Activated CD4-positive, CD25-positive, alpha-beta regulatory T cell treated with anti-CD3 and anti-CD28 coated beads, Interleukin-2, amount 50 U/mL, for 72 hours (primary cell): Measurements from ENCODE around the gene ATP2C2.

Source experiments
- DNase-seq: peaks from one replicate; pipeline ENCODE4 v3.0.0; 2021

ATP2C2 gene

DNA sequence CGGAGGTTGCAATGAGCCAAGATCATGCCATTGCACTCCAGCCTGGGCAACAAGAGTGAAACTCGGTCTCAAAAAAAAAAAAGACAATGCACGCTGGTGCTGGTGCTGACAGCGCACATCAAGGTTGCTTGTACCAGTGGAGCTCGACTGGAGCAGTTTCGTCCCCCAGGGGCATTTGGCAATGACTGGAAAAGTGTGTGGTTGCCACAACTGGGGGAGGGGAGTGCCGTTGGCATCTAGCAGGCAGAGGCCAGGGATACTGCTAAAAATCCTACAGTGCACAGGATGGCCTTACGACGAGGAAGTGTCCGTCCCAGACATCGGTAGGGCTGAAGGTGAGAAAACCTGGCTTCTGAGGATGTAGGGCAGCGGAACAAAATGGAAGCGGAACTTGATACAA lies 133.7 kb downstream of the ATP2C2 start:
- no peak for DNase-seq

DNA sequence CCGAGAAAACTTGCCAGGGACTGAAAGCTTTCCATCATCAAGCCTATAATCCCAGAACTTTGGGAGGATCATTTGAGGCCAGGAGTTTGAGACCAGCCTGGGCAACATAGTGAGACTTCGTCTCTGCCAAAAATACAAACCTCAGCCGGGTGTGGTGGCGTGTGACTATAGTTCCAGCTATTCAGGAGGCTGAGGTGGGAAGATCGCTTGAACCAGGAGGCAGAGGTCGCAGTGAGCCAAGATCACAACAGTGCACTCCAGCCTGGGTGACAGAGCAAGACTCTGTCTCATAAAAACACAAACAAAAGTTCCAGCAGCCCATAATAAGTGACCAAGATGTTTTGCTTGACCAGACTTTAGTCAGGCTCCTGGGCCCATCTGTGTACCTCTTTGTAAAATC lies 134.2 kb downstream of the ATP2C2 start:
- DNase-seq = no peak

DNA sequence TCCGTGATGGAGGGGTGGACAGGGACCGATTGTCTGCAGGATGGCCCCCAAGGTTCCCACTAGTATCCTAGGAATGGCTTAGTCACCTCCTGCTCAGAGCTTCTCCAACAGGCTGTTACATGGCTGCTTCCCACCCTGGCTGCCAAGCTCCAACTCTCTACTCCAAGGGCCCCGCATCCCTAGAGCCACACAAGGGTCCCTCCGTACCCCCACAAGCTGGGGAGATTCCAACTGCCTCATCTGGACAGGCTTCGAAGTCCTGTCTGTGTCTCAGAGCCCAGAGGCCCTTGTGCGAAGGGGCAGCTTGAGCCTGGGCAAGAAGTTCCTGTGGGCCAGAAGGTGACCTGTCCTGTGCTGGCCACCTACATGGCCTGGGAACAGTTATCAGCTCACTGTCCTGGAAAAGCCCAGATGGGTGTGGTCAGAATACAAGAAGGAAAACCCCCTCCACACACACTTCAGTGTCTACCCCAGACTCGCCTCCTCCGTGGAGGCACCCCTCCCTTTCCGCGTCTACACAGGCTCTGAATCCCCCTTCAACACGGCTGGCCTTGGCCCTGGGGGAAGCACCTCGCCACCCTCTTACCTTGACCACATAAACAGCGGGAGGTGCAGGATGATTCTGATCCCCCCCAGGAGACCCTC lies 135.5 kb downstream of the ATP2C2 start:
- DNase-seq = no peak

DNA sequence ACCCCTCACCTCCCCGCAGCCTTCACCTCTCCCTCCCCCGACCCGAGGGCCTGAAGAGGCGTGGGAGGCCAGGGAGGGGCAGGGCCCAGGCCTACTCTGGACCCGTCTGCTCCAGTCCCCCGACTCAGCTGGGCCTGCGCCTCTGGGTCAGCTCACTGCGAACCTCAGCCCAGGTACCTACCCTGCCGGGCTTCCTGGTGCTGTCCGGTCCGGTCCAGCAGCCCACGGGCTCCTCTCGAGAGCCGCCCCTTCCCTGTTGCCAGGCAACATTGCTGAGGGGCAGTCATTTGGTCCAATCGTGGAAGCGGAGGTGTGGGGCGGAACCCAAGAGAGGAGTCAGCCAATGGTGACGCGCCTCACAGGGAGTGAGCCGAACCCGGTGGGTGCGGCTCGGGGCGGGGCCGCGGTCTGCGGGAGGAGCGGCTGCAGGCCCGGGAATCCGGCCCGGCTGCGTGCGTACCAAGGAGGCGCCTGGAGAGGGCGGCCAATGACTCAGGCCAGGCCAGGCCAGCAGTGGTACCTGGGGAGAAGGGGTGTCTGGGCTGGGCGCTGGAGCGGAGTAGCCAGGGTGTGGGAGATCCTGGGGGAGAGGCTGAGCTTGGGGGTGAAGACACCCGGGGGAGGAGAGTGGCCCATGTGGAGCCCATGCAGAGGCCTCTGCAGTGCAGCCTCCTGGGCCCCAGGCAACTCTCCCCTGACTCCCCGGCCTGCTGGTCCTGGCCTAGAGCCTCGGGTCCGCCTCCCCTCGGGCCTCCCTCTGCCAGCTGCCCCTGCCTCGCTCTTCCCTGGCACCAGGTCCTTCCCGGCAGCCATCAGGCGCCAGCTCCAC lies 136.3 kb downstream of the ATP2C2 start, which contains the start of gene MEAK7:
Gene MEAK7 (minus strand): TSS at position 240 of the 829 bp plus-strand sequence. CDS start 6,573 bp downstream, outside the sequence.
- DNase-seq = peak; percentile 99

DNA sequence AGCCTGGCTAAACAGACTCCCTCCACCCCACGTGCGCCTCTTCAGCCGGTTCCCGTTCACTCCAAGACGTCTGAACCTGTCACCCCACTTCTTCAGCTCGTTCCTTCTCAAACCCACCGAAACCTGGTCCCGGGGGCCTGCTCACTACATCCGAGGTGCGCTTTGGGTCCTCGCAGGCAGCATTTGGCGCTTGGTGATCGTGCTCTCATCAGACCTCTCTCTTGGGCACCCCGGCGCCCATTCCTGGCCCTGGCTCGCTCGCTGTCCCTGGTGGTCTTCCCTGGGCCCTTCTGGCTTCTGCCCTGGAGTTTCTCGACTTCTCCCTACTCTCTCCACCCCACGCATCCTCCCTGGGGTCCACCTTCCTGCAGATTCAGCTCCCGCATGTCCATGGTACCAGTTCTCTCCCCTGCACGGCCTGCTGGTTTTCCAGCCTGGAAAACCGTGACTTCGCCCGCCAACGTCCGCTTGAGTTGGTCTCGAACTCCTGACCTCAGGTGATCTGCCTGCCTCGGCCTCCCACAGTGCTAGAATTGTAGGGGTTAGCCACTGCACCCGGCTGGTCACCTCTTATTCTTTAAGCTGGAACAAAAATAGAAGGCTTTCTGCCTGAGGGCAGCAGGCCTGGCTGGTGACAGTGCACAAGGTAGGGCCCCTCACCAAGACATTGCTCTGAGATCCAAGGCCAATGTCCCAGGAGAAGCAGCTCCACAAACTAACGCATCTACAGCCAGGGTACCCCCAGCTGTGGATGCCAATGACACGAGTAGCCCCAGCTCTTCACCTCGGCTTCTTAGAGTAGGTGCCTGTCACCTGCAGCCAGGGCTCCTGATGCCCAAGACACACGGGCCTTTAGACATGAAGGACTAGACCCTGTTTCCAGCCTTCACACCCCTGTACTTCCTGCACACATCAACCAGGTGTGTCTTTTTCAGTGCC lies 137.2 kb downstream of the ATP2C2 start:
- no peak for DNase-seq

DNA sequence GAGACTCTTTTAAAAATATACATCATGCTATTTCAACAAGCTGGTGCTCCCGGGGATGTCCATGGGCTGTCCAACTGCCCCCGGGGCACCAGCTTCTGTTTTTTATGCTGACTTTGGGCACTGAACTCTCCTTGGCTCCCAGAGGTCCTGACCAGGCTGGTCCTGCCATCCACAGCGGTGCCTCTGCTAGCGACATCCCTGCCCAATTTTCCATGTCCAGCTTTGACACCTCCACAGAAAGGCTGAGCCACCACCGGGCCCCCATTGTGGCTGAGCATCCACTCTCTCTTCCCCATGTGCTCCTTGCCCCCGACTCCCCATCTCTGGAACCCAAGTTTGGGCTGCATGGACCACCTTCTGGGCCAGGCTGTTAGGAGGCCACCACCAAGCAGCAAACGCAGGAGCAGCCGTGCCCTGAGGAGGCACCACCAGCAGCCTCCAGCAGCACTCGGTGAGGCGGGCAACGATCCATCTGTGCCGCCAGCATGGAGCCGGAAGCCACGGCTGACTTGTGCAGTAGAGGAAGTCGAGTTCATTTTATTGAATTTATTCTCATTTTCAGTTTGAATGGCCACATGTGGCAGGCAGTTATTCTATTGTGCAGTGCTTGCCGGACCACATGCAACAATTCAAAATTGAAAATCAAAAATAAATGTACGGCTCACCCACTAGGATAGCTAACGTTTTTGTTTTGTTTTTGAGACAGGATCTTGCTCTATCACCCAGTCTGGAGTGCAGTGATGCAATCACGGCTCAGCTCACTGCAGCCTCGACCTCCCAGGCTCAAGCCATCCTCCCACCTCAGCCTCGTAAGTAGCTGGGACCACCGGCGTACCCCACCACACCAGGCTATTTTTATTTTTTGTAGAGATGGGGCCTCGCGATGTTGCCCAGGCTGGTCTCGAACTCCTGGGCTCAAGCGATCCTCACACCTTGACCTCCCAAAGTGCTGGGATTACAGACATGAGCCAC lies 139.0 kb downstream of the ATP2C2 start:
- DNase-seq = no peak

DNA sequence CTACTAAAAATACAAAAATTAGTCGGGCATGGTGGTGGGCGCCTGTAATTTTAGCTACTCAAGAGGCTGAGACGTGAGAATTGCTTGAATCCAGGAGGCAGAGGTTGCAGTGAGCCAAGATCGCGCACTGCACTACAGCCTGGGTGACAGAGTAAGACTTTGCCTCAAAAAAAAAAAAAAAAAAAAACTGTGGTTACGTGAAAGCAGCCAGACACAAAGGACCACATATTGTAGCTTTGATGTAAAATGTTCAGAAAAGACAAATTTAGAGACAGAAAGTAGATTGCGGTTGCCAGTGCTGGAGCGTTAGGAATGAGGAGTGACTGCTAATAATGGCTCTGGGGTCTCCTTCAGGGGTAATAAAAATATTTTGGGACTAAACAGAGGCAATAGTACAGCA lies 140.2 kb downstream of the ATP2C2 start:
- no peak for DNase-seq

DNA sequence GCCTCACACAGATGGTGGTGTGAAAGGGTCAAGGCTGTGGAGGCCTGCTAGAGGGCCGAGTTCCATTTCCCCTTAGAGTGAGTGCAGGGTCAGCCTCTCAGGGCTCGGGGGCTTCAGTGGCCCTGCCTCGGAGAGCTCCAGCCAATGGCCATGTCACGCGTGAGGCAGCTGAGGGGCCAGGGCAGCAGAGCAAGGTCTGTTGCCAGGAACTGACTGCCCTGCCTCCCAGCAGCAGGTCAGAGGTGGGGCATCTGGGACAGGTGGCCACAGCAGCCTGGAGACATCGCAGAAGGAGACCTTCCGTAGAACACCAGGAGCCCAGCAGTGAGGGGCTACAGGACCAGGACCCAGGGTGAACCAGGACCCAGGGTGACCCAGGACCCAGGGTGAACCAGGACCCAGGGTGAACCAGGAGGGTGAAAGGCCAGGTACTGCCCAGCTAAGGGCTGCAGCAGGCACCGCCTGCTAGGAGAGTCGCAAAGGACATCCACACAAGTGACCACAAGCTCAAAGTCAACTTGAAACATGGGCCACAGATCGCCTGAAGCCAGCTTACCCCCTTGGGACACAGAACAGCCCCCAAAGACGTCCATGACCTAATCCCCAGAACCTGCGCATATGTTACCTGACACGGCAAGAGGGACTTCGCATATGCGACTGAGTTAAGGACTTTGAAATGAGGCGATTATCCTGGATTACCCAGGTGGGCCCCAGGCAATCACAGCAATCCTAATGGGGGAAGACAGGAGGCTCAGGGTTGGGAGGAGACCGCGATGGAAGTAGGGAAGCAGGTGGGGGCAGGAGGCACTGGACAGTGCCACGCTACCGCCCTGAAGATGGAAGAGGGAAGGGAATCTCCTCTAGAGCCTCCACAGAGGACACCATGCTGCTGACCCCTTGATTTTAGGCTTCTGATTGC lies 141.0 kb downstream of the ATP2C2 start:
- DNase-seq = no peak

DNA sequence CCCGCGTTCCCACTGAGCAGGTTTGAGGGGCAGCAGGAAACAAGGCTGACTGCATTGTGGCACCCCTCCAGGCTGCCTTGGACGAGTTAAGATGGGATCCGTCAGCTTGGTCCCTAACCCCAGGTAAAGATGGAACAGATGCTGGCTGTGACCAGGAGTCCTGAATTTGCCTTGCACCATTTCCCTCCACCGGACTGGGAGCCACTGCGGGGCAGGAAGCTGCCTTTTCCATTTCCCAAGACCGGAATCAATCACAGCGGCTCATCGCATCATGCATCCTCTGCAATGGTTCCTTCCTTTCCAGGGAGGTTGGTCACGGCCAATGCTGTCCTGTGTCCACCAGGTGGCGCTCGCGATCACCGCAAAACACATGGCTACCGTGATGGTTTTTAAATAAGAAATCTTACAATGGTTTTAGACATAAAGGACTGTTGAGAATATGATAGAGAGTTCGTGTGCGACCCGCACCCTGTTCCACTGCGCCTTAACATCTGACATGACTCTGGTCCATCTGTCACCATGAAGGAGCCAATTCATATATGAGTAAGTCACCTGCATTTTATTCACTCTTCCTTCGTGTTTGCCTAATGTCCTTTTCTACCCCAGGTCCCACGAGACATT lies 143.0 kb downstream of the ATP2C2 start:
- DNase-seq = peak; percentile 86

DNA sequence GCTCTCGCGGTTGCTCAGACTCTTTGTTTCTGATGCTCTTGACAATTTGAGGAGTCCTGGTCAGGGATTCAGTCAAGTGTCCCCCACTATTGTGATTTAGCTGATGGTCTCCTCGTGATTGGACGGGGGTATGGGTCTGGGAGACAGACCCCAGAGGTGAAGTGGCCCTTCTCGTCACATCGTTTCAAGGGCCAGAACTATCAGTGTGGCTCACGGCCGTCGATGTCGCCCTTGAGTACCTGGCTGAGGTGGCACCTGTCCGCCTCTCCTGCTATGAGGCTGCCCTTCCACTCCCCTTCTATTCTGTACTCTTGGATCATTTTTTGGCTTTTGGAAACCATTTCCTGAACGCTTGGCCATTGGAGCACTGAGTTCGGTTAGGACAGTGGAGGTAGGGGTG lies 143.5 kb downstream of the ATP2C2 start:
- DNase-seq = no peak

DNA sequence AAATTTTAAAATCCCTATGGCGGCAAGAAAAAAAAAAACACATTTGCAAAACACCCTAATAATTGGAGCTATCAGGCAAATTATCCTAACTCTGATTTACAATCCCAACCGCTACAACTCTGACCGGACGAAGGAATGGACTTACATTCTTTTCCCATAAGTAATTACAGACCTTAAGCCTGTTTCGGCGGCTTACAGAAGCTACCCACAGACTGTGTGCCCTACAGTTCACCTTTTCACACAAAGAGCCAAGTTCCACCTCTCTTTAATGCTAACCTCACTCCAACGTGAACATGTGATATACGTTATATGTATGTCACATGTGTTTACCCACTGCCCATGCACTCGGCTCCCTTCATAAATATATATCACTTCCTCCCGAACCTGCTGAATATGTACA lies 144.8 kb downstream of the ATP2C2 start:
- no peak for DNase-seq

DNA sequence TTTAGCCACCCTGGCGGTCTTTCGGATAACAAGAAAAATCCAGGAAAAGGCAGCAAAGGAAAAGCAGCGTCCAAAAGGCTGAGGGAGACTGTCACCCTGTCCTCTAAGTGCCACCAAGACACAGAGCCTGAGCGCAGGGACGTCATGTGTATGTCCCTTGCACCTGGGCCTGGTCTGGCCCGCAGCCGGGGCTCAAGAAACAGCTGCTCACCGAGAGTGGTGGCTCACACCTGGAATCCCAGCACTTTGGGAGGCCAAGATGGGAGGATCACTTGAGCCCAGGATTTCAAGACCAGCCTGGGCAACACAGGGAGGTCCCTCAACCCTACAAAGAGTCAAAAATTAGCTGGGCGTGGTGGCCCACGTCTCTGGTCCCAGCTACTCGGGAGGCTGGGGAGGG lies 145.3 kb downstream of the ATP2C2 start:
- DNase-seq = no peak
